GM18526 (cell line): ENCODE results near the gene KIF21B.

Experiments
- POLR2A ChIP-seq: IDR thresholded peaks from 3 replicates; pipeline ENCODE4 v1.6.1; 2011; ENCODE audit not compliant: insufficient read length; ENCODE audit errors: extremely low read depth

KIF21B gene

GRCh38 chr1:201026836-201027235 lies 3.3 kb upstream of the KIF21B start:
- TF ChIP-seq POLR2A = no peak

- no peak for TF ChIP-seq POLR2A
Measured at GRCh38 chr1:201026234-201026633, 2.7 kb upstream of the KIF21B start.

GRCh38 chr1:201025571-201026002 lies 2.1 kb upstream of the KIF21B start:
- no peak for TF ChIP-seq POLR2A

GRCh38 chr1:201024625-201024998 lies 1.1 kb upstream of the KIF21B start:
- no peak for TF ChIP-seq POLR2A

- TF ChIP-seq POLR2A = no peak
Measured at GRCh38 chr1:201023920-201024624, 558 bp upstream of the KIF21B start.

GRCh38 chr1:201022820-201023516 lies 546 bp downstream of the KIF21B start:
- no peak for TF ChIP-seq POLR2A

GRCh38 chr1:201022493-201022819 lies 1.1 kb downstream of the KIF21B start:
- TF ChIP-seq POLR2A = no peak

- peak; percentile 46 for TF ChIP-seq POLR2A
Measured at GRCh38 chr1:201021630-201022492, 1.7 kb downstream of the KIF21B start.

- TF ChIP-seq POLR2A = no peak
Measured at GRCh38 chr1:201020721-201021629, 2.5 kb downstream of the KIF21B start.

- no peak for TF ChIP-seq POLR2A
Measured at GRCh38 chr1:201020040-201020591, 3.4 kb downstream of the KIF21B start.

- TF ChIP-seq POLR2A = peak; percentile 51
Measured at GRCh38 chr1:201019321-201019977, 4.1 kb downstream of the KIF21B start.

- TF ChIP-seq POLR2A = no peak
Measured at GRCh38 chr1:201017828-201018163, 5.7 kb downstream of the KIF21B start.

GRCh38 chr1:201016943-201017827 lies 6.3 kb downstream of the KIF21B start:
- TF ChIP-seq POLR2A = no peak
